IPS DF 6.9 (cell line): Measurements from ENCODE around the gene GLIS1.

Source experiments
- DNase-seq: peaks from one replicate; pipeline ENCODE4 v3.0.0-alpha.2; 2013; ENCODE audit warnings: low read depth, low spot score
- H3K27ac ChIP-seq: one replicate; pipeline ENCODE4 v1.5.1; 2013; ENCODE audit warnings: low read length, control low read depth
- H3K27me3 ChIP-seq: 2 replicates; pipeline ENCODE4 v1.6.1; 2013; ENCODE audit warnings: mild to moderate bottlenecking, low read length; ENCODE audit not compliant: control insufficient read depth, insufficient read depth
- H3K36me3 ChIP-seq: 2 replicates; pipeline ENCODE4 v1.6.1; 2013; ENCODE audit warnings: low read length; ENCODE audit not compliant: control insufficient read depth, insufficient read depth
- H3K4me1 ChIP-seq: 2 replicates; pipeline ENCODE4 v1.6.1; 2013; ENCODE audit warnings: low read length; ENCODE audit not compliant: control insufficient read depth, insufficient read depth
- H3K4me3 ChIP-seq: 2 replicates; pipeline ENCODE4 v1.5.1; 2013; ENCODE audit warnings: mild to moderate bottlenecking, low read length
- H3K9me3 ChIP-seq: 2 replicates; pipeline ENCODE4 v1.6.1; 2013; ENCODE audit warnings: low read length, inconsistent platforms; ENCODE audit not compliant: control insufficient read depth, insufficient read depth
- WGBS: extraction: QIAGEN DNeasy Blood & Tissue Kit; methylation state at CpG from one replicate; pipeline ENCODE4 v1.1.7; 2013; ENCODE audit warnings: mixed read lengths, missing lambda C conversion rate; ENCODE audit not compliant: insufficient read length, insufficient coverage; 5-methylcytosine and 5-hydroxymethylcytosine counted together

The GLIS1 gene

DNA sequence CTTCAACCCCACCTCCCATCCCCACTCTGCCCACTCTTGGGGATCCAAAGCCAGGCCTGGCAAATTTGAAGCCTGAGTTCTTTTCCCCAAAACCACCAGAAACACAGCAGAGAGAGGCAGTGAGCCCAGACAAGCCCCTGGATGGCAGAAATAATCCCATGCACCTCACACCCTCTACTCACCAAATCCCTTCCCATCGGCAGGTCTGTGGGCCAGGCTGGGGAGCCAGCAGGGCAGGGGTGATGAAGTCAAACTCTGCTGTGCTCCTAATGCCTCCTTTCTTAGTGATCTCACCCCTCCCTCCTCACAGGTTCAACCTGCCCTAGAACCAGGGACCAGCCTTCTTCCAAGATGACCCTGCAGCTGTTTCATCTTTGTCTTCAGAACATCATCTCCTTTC lies 72.4 kb downstream of the GLIS1 start:
- H3K9me3 ChIP-seq: no peaks in the 10 kb centered on the region
- no peaks in the 10 kb centered on the region for H3K27me3 ChIP-seq
- H3K4me3 ChIP-seq: no peak overlapping the region
- DNase-seq: no peak
- no peaks in the 10 kb centered on the region for H3K36me3 ChIP-seq
- WGBS: no CpG with 5 or more reads among the region's 1 CpG
- no peaks in the 10 kb centered on the region for H3K4me1 ChIP-seq
- H3K27ac ChIP-seq: no peak overlapping the region

DNA sequence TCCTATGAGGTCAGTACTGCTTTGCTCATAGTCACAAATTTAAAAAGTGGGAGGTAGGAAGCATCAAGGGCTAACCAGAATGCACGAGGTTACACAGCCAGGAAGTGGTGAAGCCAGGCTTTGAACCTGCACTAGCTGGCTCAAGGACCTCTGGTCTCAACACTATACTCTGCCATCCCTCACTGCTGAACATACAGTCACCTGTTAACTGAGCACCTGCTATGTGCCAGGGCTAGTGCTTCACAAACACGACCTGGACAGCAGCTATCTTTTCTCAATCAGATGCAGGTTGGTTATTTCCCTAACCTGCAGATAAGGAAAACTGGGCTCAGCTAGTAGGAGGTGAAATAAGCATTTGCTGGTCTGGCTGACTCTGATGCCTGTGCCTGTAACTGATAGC lies 73.0 kb downstream of the GLIS1 start:
- WGBS: no CpG with 5 or more reads among the region's 2 CpGs
- H3K27me3 ChIP-seq: no peaks in the 10 kb centered on the region

DNA sequence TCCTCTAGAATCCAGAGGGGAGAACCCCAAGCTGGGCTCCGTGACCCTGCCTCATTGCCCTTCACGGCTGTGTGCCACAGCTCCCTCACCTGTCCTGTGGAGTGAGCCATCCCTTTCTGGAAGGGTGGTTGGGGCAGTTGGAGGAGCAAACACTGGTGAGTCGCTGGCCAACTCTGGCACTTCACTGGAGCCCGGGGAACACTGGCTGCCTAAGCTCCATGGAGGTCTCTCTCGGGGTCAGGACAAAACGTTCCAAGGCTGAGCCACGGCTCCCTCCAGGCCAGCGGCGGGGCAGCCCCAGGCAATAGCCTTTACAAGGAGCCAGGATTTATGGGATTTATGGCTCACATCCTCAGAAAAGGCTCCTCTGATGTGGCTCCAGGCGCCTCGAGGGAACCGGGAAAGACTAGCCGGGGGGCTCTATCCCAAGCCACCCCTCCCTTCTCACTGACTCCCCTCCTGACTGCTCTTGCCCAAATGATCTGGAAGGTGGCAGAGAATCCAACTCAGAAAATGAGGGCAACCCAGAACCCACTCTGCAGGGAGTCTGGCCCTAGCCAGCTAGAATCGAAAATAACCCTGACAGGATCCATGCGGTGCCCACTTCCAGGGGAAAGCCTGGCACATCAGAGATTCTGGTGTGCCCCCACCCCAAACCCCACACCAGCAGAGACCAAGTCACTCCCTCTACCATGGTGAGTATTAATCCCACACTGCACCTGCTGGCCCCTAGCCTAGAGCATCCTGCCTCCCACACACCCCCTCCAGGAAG lies 75.2 kb downstream of the GLIS1 start:
- H3K27me3 ChIP-seq: no peaks in the 10 kb centered on the region
- WGBS: no CpG with 5 or more reads among the region's 15 CpGs

More for the DNA sequence above, 73.0 kb downstream of the GLIS1 start:
- Histone ChIP-seq H3K4me3 (no peak overlapping the region), H3K4me1 (no peaks in the 10 kb centered on the region), H3K36me3 (no peaks in the 10 kb centered on the region), H3K9me3 (no peaks in the 10 kb centered on the region), H3K27ac (no peak overlapping the region)
- no peak for DNase-seq

DNA sequence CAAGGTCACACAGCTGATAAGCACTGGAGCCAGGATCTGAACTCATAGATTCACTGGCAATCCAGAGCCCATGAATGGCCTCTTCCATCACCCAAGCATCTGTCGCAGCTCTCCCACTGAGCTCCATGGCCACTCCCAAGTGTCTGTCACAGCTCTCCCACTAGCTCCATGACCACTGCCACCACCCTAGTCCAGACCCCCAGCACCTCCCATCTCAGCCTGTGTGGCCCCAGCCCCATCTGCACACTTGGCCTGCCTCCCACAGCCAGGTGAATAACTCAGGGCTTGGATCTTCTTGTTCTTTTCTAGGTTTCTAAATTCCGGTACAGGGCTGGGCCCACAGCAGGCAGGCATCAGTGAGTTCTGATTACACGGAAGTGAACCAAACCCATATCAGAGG lies 76.0 kb downstream of the GLIS1 start:
- H3K4me3 ChIP-seq: no peak overlapping the region
- no peaks in the 10 kb centered on the region for H3K36me3 ChIP-seq
- no CpG with 5 or more reads among the region's 3 CpGs for WGBS
- H3K9me3 ChIP-seq: no peaks in the 10 kb centered on the region
- H3K27ac ChIP-seq: no peak overlapping the region
- no peaks in the 10 kb centered on the region for H3K4me1 ChIP-seq
- no peak for DNase-seq
- H3K27me3 ChIP-seq: no peaks in the 10 kb centered on the region

More for the DNA sequence above, 75.2 kb downstream of the GLIS1 start:
- no peak overlapping the region for H3K27ac ChIP-seq
- no peaks in the 10 kb centered on the region for H3K4me1 ChIP-seq
- H3K9me3 ChIP-seq: no peaks in the 10 kb centered on the region
- no peak overlapping the region for H3K4me3 ChIP-seq
- DNase-seq: no peak
- H3K36me3 ChIP-seq: no peaks in the 10 kb centered on the region

DNA sequence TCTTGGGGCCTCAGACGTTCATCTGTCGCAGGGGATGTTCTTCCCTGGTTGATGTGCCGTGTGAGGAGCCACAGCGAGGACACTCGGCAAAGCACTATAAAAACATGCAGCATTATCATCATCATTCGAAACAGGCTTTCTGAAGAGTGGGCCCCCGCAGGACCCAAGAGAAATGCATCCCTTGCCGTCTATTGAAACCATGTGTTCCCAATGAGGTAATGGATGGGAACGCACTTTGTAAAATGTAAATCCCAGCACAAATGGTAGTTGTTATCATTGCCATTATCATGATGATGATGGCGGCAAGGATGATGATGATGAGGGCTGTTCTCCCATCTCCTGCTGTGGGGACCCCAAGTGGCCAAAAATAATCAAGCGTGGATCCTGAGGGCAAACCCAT lies 76.8 kb downstream of the GLIS1 start:
- H3K4me1 ChIP-seq: no peaks in the 10 kb centered on the region
- no peaks in the 10 kb centered on the region for H3K36me3 ChIP-seq
- no peak overlapping the region for H3K27ac ChIP-seq
- no CpG with 5 or more reads among the region's 11 CpGs for WGBS
- DNase-seq: no peak
- no peaks in the 10 kb centered on the region for H3K27me3 ChIP-seq
- no peaks in the 10 kb centered on the region for H3K9me3 ChIP-seq
- H3K4me3 ChIP-seq: no peak overlapping the region

DNA sequence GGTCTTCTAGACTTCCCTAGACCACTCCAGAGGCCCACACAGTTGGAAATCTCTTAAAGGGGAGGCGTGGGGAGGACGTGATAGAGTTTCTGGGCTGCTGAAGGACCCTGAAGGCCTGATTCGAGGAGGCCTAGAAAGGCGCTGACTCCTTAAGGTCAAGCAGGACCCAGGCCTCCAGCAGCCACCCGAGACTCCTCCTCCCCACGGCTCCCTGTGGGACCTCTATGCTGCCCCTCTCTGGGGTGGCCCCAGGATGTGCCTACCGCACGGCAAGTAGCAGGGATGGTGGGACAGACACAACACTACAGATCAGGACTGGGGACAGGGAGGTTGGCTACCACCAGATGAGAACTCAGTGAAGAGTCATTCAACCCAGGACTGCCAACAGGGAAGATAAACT lies 77.5 kb downstream of the GLIS1 start:
- WGBS: no CpG with 5 or more reads among the region's 8 CpGs
- no peak overlapping the region for H3K4me3 ChIP-seq

DNA sequence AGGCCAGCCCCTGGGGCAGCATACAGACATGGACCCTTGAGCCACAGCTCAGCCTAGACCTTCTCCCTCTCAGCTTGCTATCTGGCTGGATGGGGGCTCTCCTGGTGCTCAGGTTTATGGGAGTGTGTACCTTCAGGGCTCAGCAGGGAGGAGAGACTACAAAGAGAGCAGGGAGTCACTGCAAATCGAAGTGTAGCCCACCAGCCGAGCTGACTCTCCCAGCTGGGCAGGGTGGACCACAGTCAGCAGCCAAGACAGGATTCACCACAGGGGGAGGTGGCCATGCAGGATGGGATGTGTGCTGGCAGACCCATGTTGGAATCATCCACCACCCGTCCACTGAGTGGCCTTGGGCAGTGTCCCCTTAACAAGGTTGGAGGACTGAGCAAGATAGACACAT lies 78.3 kb downstream of the GLIS1 start:
- Histone ChIP-seq H3K27ac (no peak overlapping the region), H3K9me3 (no peaks in the 10 kb centered on the region), H3K4me3 (no peak overlapping the region), H3K4me1 (no peaks in the 10 kb centered on the region), H3K36me3 (no peaks in the 10 kb centered on the region), H3K27me3 (no peaks in the 10 kb centered on the region)
- DNase-seq: no peak
- no CpG with 5 or more reads among the region's 3 CpGs for WGBS

More for the DNA sequence above, 77.5 kb downstream of the GLIS1 start:
- Histone ChIP-seq H3K27me3 (no peaks in the 10 kb centered on the region), H3K4me1 (no peaks in the 10 kb centered on the region), H3K27ac (no peak overlapping the region), H3K9me3 (no peaks in the 10 kb centered on the region), H3K36me3 (no peaks in the 10 kb centered on the region)
- no peak for DNase-seq

DNA sequence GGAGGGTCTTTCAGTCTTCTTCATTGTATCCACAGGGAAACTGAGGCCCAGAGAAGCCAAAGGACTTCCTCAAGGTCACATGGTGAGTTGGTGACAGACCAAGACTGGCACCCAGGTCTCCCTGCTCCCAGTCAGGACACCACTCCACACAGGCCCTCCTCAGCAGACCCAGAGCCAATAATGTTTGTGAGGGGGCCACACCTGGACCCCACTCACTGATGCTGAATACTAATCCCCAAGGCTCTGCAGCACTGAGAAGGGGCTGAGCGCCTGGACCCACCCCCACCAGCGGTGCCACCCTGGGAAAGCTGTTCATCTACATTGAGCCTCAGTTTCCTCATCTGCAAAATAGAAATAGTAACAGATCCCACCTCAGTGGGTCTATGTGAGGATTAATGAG lies 79.5 kb downstream of the GLIS1 start:
- Histone ChIP-seq H3K27me3 (no peaks in the 10 kb centered on the region), H3K4me1 (no peaks in the 10 kb centered on the region), H3K4me3 (no peak overlapping the region), H3K36me3 (no peaks in the 10 kb centered on the region), H3K9me3 (no peaks in the 10 kb centered on the region), H3K27ac (no peak overlapping the region)
- no peak for DNase-seq
- no CpG with 5 or more reads among the region's 2 CpGs for WGBS

DNA sequence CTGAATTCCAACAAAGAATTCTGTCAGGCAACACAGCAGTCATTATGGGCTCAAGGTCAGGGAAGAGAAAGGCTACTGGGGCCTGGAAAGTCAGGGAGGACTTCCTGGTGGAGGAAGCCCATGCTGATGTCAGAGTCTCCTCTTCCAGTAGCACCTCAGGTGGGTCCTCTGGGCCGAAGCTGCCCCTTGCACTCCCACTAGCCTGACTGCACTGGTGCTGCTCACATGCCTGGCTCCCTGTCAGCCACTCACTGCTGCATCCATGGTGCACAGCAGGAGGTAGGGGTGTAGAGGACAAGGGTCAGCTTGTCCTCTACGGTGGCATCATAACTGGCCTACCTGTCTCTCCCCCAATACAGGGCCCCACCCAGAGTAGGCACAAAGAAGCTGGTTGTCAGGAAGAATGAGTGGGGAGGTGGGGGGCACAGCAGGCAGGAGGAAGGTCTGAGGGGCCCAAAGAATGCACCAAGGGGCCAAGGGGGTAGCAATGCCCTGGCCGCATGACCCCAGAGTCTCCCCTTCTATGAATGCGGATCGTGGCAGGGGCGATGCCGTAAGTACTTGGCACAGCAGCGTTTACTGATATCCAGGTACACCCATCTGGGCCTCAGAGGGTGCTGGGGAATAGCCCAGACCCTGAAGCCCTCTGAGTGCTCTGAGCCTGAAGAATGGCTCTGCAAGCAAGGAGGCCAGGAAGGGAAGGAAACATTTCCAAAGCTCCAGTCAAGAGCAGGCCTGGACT lies 80.3 kb downstream of the GLIS1 start:
- no peak overlapping the region for H3K27ac ChIP-seq
- no peak for DNase-seq
- no peaks in the 10 kb centered on the region for H3K9me3 ChIP-seq
- no peaks in the 10 kb centered on the region for H3K4me1 ChIP-seq
- no CpG with 5 or more reads among the region's 8 CpGs for WGBS
- no peaks in the 10 kb centered on the region for H3K27me3 ChIP-seq
- H3K36me3 ChIP-seq: no peaks in the 10 kb centered on the region
- no peak overlapping the region for H3K4me3 ChIP-seq

DNA sequence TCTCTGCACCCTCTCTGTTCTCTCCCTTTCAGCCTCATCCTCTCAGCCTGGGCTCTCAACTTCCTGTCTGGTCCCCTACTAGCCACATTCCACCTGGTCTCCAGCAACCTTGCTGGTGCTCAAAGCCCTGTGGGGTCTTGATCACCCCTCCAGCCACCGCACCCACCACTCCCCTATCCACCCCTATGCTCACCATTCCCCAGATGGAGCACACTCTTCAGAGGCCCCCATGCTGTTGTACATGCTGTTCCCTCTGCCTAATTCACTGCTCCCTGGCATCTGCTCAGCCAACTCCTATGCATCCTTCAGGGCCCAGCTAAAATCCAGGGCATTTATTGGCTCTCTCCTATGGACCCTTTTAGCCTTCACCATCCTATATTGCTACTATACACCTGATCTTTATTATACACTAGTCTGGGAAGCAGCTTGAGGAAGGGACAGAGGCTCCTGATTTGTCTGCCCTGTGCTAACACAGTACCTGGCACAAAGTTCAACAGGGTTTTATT lies 81.0 kb downstream of the GLIS1 start:
- Histone ChIP-seq H3K4me1 (no peaks in the 10 kb centered on the region), H3K4me3 (no peak overlapping the region), H3K27me3 (no peaks in the 10 kb centered on the region), H3K36me3 (no peaks in the 10 kb centered on the region), H3K9me3 (no peaks in the 10 kb centered on the region), H3K27ac (no peak overlapping the region)
- DNase-seq: no peak
- no CpG with 5 or more reads among the region's 1 CpG for WGBS
